Stimulated activated CD8-positive, alpha-beta memory T cell treated with anti-CD3 and anti-CD28 coated beads, Interleukin-2, amount 100 ng/mL, for 1 hour (primary cell): Measurements from ENCODE around the gene TSHZ2.

ENCODE experiments used
- DNase-seq, 2 donors: peaks; one replicate each; pipeline ENCODE4 v3.0.0-alpha.2; 2020; ENCODE audit warnings: low read depth in 2 of 2

Gene TSHZ2

GRCh38 chr20:53238121-53238660, 266.0 kb downstream of the TSHZ2 start:
- no peak for DNase-seq

- DNase-seq: no peak
Observed at GRCh38 chr20:53243152-53243551, 271.0 kb downstream of the TSHZ2 start.

DNA sequence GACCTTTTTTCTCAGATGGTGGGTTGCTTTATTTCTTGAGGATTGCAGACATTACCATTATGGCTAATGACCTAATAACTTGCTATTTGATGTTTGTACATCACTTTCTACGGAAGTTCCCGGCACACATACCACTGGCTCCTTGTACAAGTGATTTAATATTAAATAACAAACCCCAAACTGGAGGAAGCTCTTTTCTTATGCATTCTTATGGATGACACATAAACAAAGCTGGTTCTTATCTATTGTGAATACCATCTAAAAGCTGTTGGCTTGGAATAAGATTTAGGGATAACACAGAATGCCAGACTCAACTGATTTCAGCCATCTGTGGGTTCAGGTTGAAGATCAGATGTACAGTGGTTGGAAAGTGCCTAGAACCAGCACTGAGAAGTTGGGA, 272.6 kb downstream of the TSHZ2 start:
- DNase-seq: no peak

GRCh38 chr20:53245574-53245973, 273.4 kb downstream of the TSHZ2 start:
- no peak for DNase-seq

DNA sequence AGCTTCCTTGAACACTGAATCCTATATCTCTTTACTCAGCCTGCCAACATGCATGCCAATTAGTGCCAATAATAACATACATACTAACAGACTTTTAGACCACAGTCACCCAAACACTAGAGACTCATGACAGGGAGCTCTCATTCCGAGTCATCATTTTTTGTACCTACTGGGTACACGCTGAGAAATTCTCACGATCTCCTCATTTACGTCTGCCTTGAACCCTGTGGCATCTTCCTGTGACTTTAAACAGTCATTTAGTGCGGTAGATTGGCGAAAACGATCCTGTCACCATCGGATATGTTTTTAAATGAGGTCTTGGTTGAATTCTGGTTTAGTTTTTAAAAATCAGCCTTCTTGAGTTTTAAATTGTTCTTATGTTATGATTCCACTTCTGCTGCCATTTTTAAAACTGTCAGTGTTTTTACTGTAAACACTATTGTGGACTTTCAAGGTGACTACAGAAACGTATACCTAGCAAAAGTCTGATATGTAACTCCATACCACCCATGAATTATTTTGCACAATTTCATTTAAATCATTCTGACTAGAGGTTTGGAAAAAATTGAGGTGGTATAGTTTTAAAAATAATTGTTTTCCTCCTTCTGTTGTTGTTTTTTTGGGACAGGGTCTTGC, 275.4 kb downstream of the TSHZ2 start:
- DNase-seq: no peak

DNA sequence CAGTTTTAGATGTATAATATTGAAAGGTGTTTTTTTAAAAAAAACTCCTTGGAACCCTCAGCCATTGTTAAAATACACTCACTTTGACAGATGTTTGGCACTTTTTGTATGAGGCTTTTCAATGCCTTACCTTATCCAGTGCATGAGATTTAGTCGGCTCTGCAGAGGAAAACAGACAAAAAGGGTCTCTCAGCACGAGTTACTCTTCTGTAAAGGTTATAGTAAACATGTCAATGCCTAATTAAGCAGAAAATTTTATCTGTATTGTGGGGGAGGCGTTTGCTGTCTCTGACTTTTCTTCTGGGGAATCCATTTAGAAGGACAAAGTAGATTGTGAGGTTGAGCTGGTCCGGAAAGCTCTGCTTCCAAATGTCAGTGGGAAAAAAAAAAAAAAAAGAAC, 278.3 kb downstream of the TSHZ2 start:
- DNase-seq: no peak

GRCh38 chr20:53252002-53252401, 279.8 kb downstream of the TSHZ2 start:
- no peak for DNase-seq

DNA sequence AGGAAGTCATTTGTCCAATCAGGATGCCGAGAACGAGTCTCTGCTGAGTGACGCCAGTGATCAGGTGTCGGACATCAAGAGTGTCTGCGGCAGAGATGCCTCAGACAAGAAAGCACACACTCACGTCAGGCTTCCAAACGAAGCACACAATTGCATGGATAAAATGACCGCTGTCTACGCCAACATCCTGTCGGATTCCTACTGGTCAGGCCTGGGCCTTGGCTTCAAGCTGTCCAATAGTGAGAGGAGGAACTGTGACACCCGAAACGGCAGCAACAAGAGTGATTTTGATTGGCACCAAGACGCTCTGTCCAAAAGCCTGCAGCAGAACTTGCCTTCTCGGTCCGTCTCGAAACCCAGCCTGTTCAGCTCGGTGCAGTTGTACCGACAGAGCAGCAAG, 281.5 kb downstream of the TSHZ2 start:
- no peak for DNase-seq

DNA sequence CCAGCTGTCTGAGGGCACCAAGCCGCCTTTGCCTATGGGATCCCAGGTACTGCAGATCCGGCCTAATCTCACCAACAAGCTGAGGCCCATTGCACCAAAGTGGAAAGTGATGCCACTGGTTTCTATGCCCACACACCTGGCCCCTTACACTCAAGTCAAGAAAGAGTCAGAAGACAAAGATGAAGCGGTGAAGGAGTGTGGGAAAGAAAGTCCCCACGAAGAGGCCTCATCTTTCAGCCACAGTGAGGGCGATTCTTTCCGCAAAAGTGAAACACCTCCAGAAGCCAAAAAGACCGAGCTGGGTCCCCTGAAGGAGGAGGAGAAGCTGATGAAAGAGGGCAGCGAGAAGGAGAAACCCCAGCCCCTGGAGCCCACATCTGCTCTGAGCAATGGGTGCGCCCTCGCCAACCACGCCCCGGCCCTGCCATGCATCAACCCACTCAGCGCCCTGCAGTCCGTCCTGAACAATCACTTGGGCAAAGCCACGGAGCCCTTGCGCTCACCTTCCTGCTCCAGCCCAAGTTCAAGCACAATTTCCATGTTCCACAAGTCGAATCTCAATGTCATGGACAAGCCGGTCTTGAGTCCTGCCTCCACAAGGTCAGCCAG, 283.0 kb downstream of the TSHZ2 start:
- no peak for DNase-seq

GRCh38 chr20:53258741-53259140, 286.6 kb downstream of the TSHZ2 start:
- no peak for DNase-seq

DNA sequence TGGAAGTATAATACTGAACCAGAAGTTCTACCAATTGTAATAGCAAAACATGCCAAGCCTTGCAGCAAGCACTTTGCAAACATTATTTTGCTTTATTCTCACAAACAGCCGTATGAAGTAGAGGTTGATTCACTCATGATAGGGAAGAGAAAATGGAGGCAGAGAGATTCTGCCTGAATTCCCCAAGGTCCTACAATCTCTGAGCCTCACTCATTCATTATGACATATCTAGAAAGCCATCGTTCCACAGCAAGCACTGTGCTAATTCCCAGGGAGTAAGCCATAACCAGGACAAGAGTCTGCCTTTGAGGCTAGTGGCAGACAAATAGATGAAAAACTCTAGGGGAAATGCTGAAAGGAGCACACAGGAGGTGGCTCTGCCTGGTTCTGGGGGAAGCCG, 288.0 kb downstream of the TSHZ2 start:
- DNase-seq: no peak

- no peak for DNase-seq
Observed at GRCh38 chr20:53260591-53260990, 288.4 kb downstream of the TSHZ2 start.

DNA sequence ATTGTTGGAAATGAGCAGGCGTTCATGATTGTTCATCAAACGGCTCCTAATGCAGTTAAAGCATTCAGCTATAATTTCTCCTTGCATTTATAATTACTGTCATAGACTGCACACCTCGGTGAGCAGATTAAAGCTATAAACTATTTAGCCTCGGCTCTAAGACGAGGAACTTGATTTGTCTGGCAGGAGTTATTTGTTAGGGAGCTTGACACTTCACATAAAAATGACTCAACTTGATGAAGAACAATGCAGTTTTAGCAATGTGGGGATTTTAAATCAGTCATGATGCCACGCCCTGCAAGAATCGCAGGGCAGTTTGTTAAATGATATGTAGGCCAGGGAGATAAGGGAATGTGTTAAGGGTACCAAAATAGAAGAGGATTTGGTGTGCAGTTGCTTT, 290.2 kb downstream of the TSHZ2 start:
- no peak for DNase-seq

- no peak for DNase-seq
Observed at GRCh38 chr20:53263554-53264438, 291.6 kb downstream of the TSHZ2 start.

DNA sequence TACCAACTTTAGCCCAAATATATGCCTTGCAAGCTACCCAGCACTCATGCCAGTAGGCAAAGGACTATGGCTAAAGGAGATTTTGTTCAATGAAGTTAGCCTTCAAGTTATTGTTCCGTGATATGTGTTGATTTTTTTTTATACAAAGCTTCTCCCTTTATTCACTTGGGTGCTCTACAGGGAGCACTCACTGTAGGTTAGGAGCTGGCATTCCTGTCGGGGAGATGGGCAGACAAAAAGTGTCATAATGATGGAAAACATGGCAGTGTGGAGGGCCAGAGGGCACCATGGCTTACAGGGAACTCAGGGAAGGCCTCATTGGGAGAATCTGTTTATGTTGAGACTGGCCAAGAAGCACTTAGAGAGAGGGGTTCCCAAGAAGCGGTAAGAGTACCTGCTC, 292.4 kb downstream of the TSHZ2 start:
- DNase-seq: no peak

- no peak for DNase-seq
Observed at GRCh38 chr20:53265304-53265875, 293.2 kb downstream of the TSHZ2 start.

- DNase-seq: no peak
Observed at GRCh38 chr20:53269380-53269779, 297.2 kb downstream of the TSHZ2 start.

DNA sequence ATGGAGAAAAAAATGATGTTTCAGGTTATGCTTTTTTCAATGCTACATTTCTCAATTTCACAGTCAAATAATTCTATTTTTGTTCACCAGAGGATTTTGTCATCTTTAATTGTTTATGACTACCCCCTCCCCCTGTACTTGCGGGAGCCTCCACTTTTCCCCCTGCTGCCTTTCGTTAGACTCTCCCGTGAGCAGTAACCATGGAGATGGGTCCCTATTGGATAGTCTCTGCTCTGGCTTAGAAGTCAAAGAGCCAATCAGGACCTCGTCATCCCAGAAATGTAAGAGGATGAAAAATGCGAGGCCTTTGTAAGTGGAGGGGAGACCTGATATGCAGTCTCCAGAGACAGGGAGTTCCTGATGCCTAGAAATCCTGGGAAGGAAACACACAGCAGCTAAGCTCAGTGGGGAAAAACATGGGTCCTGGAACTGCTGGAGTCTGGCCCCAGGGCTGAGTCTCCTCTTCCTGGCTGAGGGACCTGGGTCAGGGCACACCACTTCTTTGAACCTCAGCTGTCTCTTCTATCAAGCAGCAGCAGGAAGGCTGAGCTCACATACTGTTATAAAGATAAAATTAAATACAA, 298.7 kb downstream of the TSHZ2 start:
- no peak for DNase-seq

- DNase-seq: no peak
Observed at GRCh38 chr20:53274365-53274764, 302.2 kb downstream of the TSHZ2 start.

DNA sequence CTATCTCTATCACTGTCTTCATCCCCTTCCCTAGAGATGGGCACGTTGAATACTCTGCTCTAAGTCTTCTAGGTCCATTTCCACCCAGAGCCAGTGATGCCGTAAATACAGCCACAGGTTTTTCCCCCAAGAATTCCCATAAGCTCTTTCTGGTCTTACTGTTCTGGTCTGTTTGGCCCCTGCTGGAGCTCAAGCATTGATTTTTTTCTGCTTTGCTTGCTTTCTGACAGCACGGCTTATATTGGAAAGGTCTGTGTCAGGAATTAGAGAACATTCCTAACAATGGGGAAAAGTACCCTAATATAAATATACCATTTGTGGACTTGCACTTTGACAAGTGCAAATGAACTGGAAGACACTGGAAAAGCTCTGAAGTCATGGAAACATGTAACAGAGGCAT, 302.6 kb downstream of the TSHZ2 start:
- DNase-seq: no peak

DNA sequence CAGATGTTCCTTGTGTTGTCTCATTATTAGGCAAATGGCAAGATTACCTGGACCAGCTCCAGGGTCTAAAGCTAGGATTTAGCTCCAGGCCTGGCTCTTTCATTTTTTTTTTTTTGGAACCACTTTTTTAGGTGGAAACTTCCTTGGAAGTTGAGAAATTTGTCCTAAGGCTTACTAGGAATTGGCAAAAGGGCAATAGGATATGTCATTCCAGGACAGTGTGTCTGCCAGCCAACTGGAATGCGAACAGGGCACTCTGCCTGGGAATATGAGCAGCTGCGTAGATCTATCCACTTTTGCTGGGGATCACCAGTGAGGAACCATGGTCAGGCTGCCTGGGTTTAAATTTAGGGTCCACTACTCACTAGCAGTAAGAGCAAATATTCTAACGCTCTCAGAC, 304.0 kb downstream of the TSHZ2 start:
- no peak for DNase-seq

DNA sequence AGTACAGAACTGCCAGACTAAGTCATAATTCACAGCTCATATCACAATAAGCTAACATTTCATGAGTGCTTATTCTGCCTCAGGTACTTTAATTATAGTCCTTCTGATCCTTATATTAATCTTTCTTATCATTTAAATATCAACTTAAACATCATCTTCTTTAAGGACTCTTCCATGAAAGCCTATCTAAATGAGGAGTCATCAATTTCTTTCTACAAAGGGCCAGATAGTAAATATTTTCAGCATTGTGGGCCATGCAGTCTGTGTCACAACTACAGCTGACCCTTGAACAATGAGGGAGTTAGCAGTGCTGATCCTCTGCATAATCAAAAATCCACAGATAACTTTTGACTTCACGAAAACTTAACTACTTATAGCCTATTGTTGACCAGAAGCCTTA, 306.4 kb downstream of the TSHZ2 start:
- no peak for DNase-seq
